ENCODE data around the gene LCN12.

DNA sequence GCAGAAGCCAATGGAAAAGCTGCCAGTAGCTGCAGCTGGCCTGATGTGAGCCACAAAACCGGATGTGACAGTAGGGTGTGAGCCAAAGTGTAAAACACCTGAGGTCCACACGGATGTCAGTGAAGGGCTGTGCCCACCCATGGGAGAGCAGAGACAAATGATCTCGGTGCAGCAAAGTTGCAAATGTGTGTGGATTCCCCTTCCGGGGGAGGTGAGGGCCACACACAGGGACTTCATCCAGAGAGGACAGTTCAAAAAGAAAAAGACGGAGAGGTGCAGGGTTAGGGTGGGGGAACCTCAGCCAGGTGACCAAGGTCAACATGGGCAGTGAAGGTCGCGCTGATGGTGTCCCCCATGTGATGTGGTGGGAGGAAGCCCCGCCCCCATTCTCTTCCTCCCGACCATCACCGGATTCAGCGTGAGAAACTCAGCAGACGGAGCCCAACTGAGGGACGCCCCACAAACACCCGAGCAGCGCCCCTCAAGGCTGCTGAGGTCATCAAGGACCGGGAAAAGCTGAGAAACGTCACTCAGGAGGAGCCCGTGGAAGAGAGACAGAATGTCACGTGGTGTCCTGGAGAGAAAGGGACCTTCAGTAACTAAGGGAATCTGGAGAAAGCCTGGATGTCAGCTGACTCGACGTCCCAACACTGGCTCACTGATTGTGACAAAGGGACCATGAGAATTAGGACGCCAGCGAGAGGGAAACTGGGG, 13.9 kb downstream of the LCN12 start:
- TF ChIP-seq, protein P1, sequence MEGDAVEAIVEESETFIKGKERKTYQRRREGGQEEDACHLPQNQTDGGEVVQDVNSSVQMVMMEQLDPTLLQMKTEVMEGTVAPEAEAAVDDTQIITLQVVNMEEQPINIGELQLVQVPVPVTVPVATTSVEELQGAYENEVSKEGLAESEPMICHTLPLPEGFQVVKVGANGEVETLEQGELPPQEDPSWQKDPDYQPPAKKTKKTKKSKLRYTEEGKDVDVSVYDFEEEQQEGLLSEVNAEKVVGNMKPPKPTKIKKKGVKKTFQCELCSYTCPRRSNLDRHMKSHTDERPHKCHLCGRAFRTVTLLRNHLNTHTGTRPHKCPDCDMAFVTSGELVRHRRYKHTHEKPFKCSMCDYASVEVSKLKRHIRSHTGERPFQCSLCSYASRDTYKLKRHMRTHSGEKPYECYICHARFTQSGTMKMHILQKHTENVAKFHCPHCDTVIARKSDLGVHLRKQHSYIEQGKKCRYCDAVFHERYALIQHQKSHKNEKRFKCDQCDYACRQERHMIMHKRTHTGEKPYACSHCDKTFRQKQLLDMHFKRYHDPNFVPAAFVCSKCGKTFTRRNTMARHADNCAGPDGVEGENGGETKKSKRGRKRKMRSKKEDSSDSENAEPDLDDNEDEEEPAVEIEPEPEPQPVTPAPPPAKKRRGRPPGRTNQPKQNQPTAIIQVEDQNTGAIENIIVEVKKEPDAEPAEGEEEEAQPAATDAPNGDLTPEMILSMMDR (IDR thresholded peaks at IDR 0.05; ENCODE audit: low read depth, low read length) = no peak
- no peak for TF ChIP-seq EZH2phosphoT487 (IDR thresholded peaks at IDR 0.05; ENCODE audit: low read depth)
